Vagina (tissue), 2 donors: ENCODE data around the gene NFATC3. TPM values are rescaled to one million over a fixed set of nuclear protein-coding genes. Genes with fewer than 3 reads are reported as not detected.

Experiments used
- DNase-seq, 2 donors: peaks; one replicate each; pipeline ENCODE4 v3.0.0-alpha.2; 2017; ENCODE audit errors: extremely low spot score in 2 of 2
- H3K27ac ChIP-seq: fragments of 200-600 bp; sonication (generic); one replicate; pipeline ENCODE4 v1.5.1; 2019
- H3K27me3 ChIP-seq: fragments of 200-600 bp; sonication (generic); one replicate; pipeline ENCODE4 v1.5.1; 2019
- H3K36me3 ChIP-seq, 2 donors: fragments of 200-600 bp; sonication (generic); one replicate each; pipeline ENCODE4 v1.5.1; 2017 to 2019
- H3K4me1 ChIP-seq: fragments of 200-600 bp; sonication (generic); one replicate; pipeline ENCODE4 v1.5.1; 2019
- H3K4me3 ChIP-seq, 2 donors: fragments of 200-600 bp; sonication (generic); 1 replicate in 1 of 2; 2 replicates in 1 of 2; pipeline ENCODE4 v1.5.1; 2016 to 2019
- H3K9me3 ChIP-seq: fragments of 200-600 bp; sonication (generic); one replicate; pipeline ENCODE4 v1.5.1; 2019
- POLR2A ChIP-seq, 2 donors: fragments of 450-650 bp; IDR thresholded peaks; one replicate each; pipeline ENCODE4 v1.6.1; 2017; ENCODE audit warnings: antibody characterized with exemption in 2 of 2, mild to moderate bottlenecking in 2 of 2, moderate library complexity in 2 of 2
- POLR2AphosphoS5 ChIP-seq, 2 donors: sonication (generic); formaldehyde crosslinking; IDR thresholded peaks; one replicate each; pipeline ENCODE4 v1.9.0; 2017; ENCODE audit warnings: antibody characterized with exemption in 2 of 2, mild to moderate bottlenecking in 2 of 2, low read depth in 1 of 2; ENCODE audit not compliant: insufficient read depth in 1 of 2
- intact Hi-C: fragments of 100-400 bp; cut with DNase I; formaldehyde crosslinking; loops from one replicate; pipeline ENCODE4 v1.15.1; 2023
- total RNA-seq: library from RNA; depleted of rRNA; stranded (reverse); fragments of >200 nt; gene quantifications from one replicate; pipeline ENCODE4 v1.2.3, GENCODE V29; 2016
- TF ChIP-seq, protein P1 (sequence below), 3 experiments: fragments of 450-650 bp in 2 of 3; fragments of 200-600 bp in 1 of 3; sonication (generic) in 1 of 3; IDR thresholded peaks; one replicate each; pipeline ENCODE4 v1.5.1; 2017 to 2019; ENCODE audit warnings: antibody characterized with exemption in 3 of 3, mild to moderate bottlenecking in 2 of 3, moderate library complexity in 2 of 3

Gene NFATC3
- total RNA-seq, 1 donor from 2014 or later = 51.8 TPM

GRCh38 chr16:68230176-68230571 is 145.0 kb downstream of the NFATC3 start:
- Histone ChIP-seq H3K4me3 (no peak overlapping the region), H3K27me3 (no peaks in the 10 kb centered on the region), H3K27ac (no peak overlapping the region), H3K9me3 (no peaks in the 10 kb centered on the region), H3K4me1 (peaks cover 12% of the 10 kb centered on the region), H3K36me3 (peaks cover 0 to 30% of the 10 kb centered on the region in 2 donors)
- no peak for TF ChIP-seq POLR2AphosphoS5 (IDR thresholded peaks at IDR 0.05; ENCODE audit: insufficient read depth in 1 of 2, low read depth in 1 of 2)
- TF ChIP-seq, protein P1, sequence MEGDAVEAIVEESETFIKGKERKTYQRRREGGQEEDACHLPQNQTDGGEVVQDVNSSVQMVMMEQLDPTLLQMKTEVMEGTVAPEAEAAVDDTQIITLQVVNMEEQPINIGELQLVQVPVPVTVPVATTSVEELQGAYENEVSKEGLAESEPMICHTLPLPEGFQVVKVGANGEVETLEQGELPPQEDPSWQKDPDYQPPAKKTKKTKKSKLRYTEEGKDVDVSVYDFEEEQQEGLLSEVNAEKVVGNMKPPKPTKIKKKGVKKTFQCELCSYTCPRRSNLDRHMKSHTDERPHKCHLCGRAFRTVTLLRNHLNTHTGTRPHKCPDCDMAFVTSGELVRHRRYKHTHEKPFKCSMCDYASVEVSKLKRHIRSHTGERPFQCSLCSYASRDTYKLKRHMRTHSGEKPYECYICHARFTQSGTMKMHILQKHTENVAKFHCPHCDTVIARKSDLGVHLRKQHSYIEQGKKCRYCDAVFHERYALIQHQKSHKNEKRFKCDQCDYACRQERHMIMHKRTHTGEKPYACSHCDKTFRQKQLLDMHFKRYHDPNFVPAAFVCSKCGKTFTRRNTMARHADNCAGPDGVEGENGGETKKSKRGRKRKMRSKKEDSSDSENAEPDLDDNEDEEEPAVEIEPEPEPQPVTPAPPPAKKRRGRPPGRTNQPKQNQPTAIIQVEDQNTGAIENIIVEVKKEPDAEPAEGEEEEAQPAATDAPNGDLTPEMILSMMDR (IDR thresholded peaks at IDR 0.05) = no peak
- TF ChIP-seq POLR2A (IDR thresholded peaks at IDR 0.05) = no peak
- intact Hi-C loops = no loop called here
- no peak for DNase-seq

DNA sequence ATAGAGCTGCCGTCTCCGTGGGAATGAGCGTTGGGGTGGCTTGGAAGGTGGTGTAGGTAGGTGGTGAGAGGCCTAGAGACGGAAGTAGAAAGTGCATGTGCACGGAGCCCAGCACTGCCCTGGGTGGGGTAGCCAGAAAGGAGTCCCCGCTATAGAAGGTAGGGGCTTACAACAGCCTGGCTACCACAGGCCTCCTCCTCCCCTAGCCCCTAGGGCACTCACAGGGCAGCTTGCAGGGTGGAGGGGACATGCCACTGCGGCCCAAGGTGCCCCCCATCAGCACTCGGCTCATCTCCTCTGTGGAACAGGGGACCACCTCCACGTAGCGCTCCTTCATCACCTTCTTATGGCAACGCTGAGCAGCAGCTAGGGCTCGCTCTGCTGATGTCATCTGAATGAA is 145.8 kb downstream of the NFATC3 start:
- peaks cover 18% of the 10 kb centered on the region for H3K4me1 ChIP-seq
- DNase-seq = no peak
- no peak for TF ChIP-seq POLR2AphosphoS5 (IDR thresholded peaks at IDR 0.05; ENCODE audit: insufficient read depth in 1 of 2, low read depth in 1 of 2)
- no peak for TF ChIP-seq POLR2A (IDR thresholded peaks at IDR 0.05)
- TF ChIP-seq, protein P1 (IDR thresholded peaks at IDR 0.05) = no peak
- no peak overlapping the region for H3K4me3 ChIP-seq
- intact Hi-C loops = no loop called here
- no peaks in the 10 kb centered on the region for H3K27me3 ChIP-seq
- no peaks in the 10 kb centered on the region for H3K9me3 ChIP-seq
- no peak overlapping the region for H3K27ac ChIP-seq
- H3K36me3 ChIP-seq = peaks cover 0 to 30% of the 10 kb centered on the region in 2 donors

GRCh38 chr16:68231384-68232136 is 146.4 kb downstream of the NFATC3 start:
- Histone ChIP-seq H3K27ac (no peak overlapping the region), H3K9me3 (no peaks in the 10 kb centered on the region), H3K4me1 (peaks cover 24% of the 10 kb centered on the region), H3K36me3 (peaks cover 0 to 26% of the 10 kb centered on the region in 2 donors), H3K27me3 (no peaks in the 10 kb centered on the region), H3K4me3 (no peak overlapping the region)
- no peak for TF ChIP-seq POLR2A (IDR thresholded peaks at IDR 0.05)
- TF ChIP-seq, protein P1 (IDR thresholded peaks at IDR 0.05) = no peak
- TF ChIP-seq POLR2AphosphoS5 (IDR thresholded peaks at IDR 0.05; ENCODE audit: insufficient read depth in 1 of 2, low read depth in 1 of 2) = no peak
- intact Hi-C loops = no loop called here
- no peak for DNase-seq

GRCh38 chr16:68232335-68232734 is 147.2 kb downstream of the NFATC3 start:
- no peaks in the 10 kb centered on the region for H3K27me3 ChIP-seq
- intact Hi-C loops = no loop called here
- TF ChIP-seq, protein P1 (IDR thresholded peaks at IDR 0.05) = no peak
- TF ChIP-seq POLR2AphosphoS5 (IDR thresholded peaks at IDR 0.05; ENCODE audit: insufficient read depth in 1 of 2, low read depth in 1 of 2) (peak in 1 of 2 donors; percentile 10), POLR2A (IDR thresholded peaks at IDR 0.05) (no peak)
- no peak for DNase-seq
- no peak overlapping the region for H3K4me3 ChIP-seq
- H3K4me1 ChIP-seq = peaks cover 31% of the 10 kb centered on the region
- no peak overlapping the region for H3K27ac ChIP-seq
- H3K36me3 ChIP-seq = peaks cover 0 to 21% of the 10 kb centered on the region in 2 donors
- no peaks in the 10 kb centered on the region for H3K9me3 ChIP-seq
